ENCODE measurements around the gene MARK2. TPM values are rescaled to one million over a fixed set of nuclear protein-coding genes. Genes with fewer than 3 reads are reported as not detected.

Gene MARK2
- 23.0 and 25.4 TPM in 2 replicates for total RNA-seq (ENCODE audit: low replicate concordance)

GRCh38 chr11:63838678-63839507, at the start of gene MARK2:
Gene MARK2 (plus strand): TSS chr11:63839110. CDS start chr11:63839507, 397 bp downstream.
- H4K20me1 ChIP-seq (ENCODE audit: low read depth), result peaks cover 47% of the 10 kb centered on the region
- H3K36me3 Mint-ChIP-seq, result peaks cover 5% of the 10 kb centered on the region
- no peaks in the 10 kb centered on the region for H3K9me3 ChIP-seq (ENCODE audit: low read depth)
- H3K27me3 ChIP-seq, result no peaks in the 10 kb centered on the region
- peak; percentile 99 for DNase-seq (ENCODE audit: low spot score)
- no peaks in the 10 kb centered on the region for H3K36me3 ChIP-seq
- H3K4me3 Mint-ChIP-seq, result peak within 1 kb of the TSS; percentile 92
- peaks cover 42% of the 10 kb centered on the region for H3K4me1 Mint-ChIP-seq
- peak within 1 kb of the TSS; percentile 93 for H3K4me2 ChIP-seq
- H2AFZ ChIP-seq (replicated peaks), result peak within 1 kb of the TSS; percentile 45
- peak within 1 kb of the TSS; percentile 73 for H3K27ac ChIP-seq
- H3K27ac Mint-ChIP-seq, result peak within 1 kb of the TSS; percentile 65
- H3F3A ChIP-seq (ENCODE audit: low read depth), result peaks cover 18% of the 10 kb centered on the region
- H3K4me1 ChIP-seq, result peaks cover 39% of the 10 kb centered on the region
- H3K4me3 ChIP-seq, result peak within 1 kb of the TSS; percentile 99
- H3K27me3 Mint-ChIP-seq (ENCODE audit: insufficient read depth, low read depth), result peaks cover 9% of the 10 kb centered on the region
- TF ChIP-seq EZH2phosphoT487 (IDR thresholded peaks at IDR 0.05), result no peak
- TF ChIP-seq CTCF (IDR thresholded peaks at IDR 0.05), result no peak
- TF ChIP-seq EZH2 (IDR thresholded peaks at IDR 0.05), result no peak
- no peaks in the 10 kb centered on the region for H3K9me3 Mint-ChIP-seq
- peak within 1 kb of the TSS; percentile 98 for H3K9ac ChIP-seq
- H3K79me2 ChIP-seq (ENCODE audit: low read depth), result peaks cover 47% of the 10 kb centered on the region

DNA sequence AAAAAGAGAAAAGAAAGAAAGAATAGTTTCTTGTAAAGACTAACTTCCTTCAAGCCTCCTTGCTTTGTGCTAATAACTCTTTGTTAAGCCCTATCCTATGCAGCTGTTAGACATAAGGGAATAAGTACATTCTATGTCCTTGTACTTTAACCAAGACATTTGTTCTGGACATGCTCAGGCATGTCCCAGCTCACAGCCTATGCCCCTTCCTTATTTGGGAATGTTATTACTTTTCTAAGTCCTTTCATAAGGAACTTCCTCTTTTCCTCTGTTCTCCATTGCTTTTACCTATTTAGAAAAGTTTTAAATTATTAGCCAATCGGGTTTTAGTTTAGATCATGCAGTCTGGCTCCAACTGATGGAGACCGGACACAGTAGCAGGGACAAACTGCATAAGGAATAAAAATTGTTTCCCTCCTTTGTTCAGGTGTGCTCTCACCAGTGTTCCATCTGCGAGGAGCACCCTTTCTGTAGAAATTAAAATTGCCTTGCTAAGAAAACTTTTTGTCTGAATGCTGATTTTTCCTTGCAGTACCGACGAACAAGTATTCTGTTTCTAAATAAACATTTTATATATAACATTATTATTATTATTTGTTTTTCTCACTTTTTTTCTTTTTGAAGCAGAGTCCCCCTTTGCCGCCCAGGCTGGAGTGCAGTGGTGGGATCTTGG, 47.3 kb upstream of the MARK2 start:
- H3K27ac ChIP-seq, result peak overlapping the region; percentile 33
- H3K4me2 ChIP-seq, result no peak overlapping the region
- H3K36me3 ChIP-seq, result no peaks in the 10 kb centered on the region
- DNase-seq (ENCODE audit: low spot score), result no peak
- H4K20me1 ChIP-seq (ENCODE audit: low read depth), result no peaks in the 10 kb centered on the region
- peaks cover 5% of the 10 kb centered on the region for H3K36me3 Mint-ChIP-seq
- H3K4me1 Mint-ChIP-seq, result no peaks in the 10 kb centered on the region
- peaks cover 7% of the 10 kb centered on the region for H3K9me3 Mint-ChIP-seq
- H3K27ac Mint-ChIP-seq, result no peak overlapping the region
- TF ChIP-seq EZH2 (IDR thresholded peaks at IDR 0.05) (no peak), CTCF (IDR thresholded peaks at IDR 0.05) (no peak), EZH2phosphoT487 (IDR thresholded peaks at IDR 0.05) (no peak)
- peaks cover 8% of the 10 kb centered on the region for H3K4me1 ChIP-seq
- no peak overlapping the region for H3K9ac ChIP-seq
- H3K27me3 ChIP-seq, result no peaks in the 10 kb centered on the region
- peaks cover 6% of the 10 kb centered on the region for H3F3A ChIP-seq (ENCODE audit: low read depth)
- no peak overlapping the region for H3K4me3 Mint-ChIP-seq
- H3K9me3 ChIP-seq (ENCODE audit: low read depth), result no peaks in the 10 kb centered on the region
- H2AFZ ChIP-seq (replicated peaks), result no peak overlapping the region
- peaks cover 5% of the 10 kb centered on the region for H3K27me3 Mint-ChIP-seq (ENCODE audit: insufficient read depth, low read depth)
- no peaks in the 10 kb centered on the region for H3K79me2 ChIP-seq (ENCODE audit: low read depth)
- no peak overlapping the region for H3K4me3 ChIP-seq

DNA sequence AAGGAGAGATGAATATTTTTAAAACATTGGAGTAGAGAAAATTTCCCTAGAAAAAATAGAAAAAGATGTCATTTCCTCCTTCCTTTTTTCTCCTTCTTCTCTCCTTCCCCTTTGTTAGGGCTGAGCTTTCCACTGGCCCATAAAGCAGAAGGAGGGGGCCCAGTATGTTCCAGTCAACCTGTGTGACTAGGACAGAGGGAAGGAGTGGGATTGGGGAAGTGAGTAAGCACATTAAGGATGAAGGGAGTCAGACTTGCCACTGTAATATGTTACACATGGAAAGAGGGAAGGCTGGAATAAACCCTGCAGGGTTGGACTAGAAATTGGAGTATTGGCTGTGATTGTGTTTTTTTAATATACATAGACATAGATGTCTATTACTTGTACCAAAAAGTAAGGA, 45.7 kb upstream of the MARK2 start:
- TF ChIP-seq EZH2phosphoT487 (IDR thresholded peaks at IDR 0.05) (no peak), EZH2 (IDR thresholded peaks at IDR 0.05) (no peak), CTCF (IDR thresholded peaks at IDR 0.05) (no peak)
- no peak overlapping the region for H3K27ac Mint-ChIP-seq
- H3F3A ChIP-seq (ENCODE audit: low read depth), result peaks cover 6% of the 10 kb centered on the region
- H3K27me3 Mint-ChIP-seq (ENCODE audit: insufficient read depth, low read depth), result peaks cover 3% of the 10 kb centered on the region
- H3K36me3 Mint-ChIP-seq, result peaks cover 5% of the 10 kb centered on the region
- peaks cover 8% of the 10 kb centered on the region for H3K4me1 ChIP-seq
- H3K9me3 Mint-ChIP-seq, result peaks cover 9% of the 10 kb centered on the region
- H3K27ac ChIP-seq, result no peak overlapping the region
- H2AFZ ChIP-seq (replicated peaks), result no peak overlapping the region
- H3K9me3 ChIP-seq (ENCODE audit: low read depth), result no peaks in the 10 kb centered on the region
- H3K9ac ChIP-seq, result no peak overlapping the region
- H3K36me3 ChIP-seq, result no peaks in the 10 kb centered on the region
- DNase-seq (ENCODE audit: low spot score), result no peak
- no peaks in the 10 kb centered on the region for H4K20me1 ChIP-seq (ENCODE audit: low read depth)
- H3K79me2 ChIP-seq (ENCODE audit: low read depth), result no peaks in the 10 kb centered on the region
- no peak overlapping the region for H3K4me3 Mint-ChIP-seq
- H3K4me1 Mint-ChIP-seq, result no peaks in the 10 kb centered on the region
- no peak overlapping the region for H3K4me3 ChIP-seq
- no peaks in the 10 kb centered on the region for H3K27me3 ChIP-seq
- H3K4me2 ChIP-seq, result no peak overlapping the region
